GM10266 (cell line): ENCODE measurements around the gene NDUFAF5.

Experiments used
- DNase-seq: peaks from one replicate; pipeline ENCODE4 v3.0.0; 2012; ENCODE audit errors: extremely low spot score
- TF ChIP-seq, protein P1 (sequence below): IDR thresholded peaks from 2 replicates; pipeline ENCODE4 v1.5.1; 2012; ENCODE audit warnings: mild to moderate bottlenecking, low read depth; ENCODE audit not compliant: control insufficient read depth, insufficient read depth; ENCODE audit errors: missing control alignments

The NDUFAF5 gene

DNA sequence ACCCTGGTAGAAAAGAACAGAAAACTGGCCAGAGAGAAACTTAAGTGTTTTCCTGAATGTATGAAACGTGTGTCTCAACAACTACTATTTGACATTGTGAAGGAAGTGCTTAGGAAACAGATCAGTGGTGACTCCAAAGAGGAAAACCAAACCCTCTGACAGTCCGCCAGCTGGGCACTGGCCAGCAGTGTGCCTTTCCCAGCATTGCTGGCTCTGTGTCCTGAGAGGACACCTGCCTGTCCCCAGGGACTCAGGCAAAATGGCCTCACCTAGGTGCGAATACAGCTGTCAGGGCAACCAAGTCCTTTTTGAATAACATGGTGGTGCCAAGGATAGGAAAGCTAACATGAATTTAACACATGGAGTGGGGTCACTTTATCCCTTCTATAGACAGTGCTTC lies 72.5 kb downstream of the NDUFAF5 start:
- TF ChIP-seq, protein P1, sequence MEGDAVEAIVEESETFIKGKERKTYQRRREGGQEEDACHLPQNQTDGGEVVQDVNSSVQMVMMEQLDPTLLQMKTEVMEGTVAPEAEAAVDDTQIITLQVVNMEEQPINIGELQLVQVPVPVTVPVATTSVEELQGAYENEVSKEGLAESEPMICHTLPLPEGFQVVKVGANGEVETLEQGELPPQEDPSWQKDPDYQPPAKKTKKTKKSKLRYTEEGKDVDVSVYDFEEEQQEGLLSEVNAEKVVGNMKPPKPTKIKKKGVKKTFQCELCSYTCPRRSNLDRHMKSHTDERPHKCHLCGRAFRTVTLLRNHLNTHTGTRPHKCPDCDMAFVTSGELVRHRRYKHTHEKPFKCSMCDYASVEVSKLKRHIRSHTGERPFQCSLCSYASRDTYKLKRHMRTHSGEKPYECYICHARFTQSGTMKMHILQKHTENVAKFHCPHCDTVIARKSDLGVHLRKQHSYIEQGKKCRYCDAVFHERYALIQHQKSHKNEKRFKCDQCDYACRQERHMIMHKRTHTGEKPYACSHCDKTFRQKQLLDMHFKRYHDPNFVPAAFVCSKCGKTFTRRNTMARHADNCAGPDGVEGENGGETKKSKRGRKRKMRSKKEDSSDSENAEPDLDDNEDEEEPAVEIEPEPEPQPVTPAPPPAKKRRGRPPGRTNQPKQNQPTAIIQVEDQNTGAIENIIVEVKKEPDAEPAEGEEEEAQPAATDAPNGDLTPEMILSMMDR: no peak
- no peak for DNase-seq

DNA sequence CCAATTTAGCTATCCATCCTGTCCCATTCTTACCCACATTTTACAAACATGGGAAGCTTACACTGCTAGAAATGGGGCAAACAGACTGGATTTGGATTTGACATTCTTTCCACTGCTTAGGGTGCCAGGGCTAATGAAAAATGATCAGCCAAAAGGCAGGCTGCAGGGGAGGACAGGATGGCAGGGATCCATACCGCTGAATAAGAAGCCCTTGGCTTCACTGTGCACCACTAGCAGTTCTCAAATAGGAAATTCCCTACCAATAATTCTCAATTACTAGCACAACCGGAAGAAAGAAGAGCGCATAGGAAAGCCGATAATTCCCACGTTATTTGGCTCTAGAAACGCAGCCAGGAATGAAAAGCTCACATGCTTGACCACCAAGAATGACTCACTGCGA lies 73.1 kb downstream of the NDUFAF5 start:
- DNase-seq: no peak
- TF ChIP-seq, protein P1: no peak

DNA sequence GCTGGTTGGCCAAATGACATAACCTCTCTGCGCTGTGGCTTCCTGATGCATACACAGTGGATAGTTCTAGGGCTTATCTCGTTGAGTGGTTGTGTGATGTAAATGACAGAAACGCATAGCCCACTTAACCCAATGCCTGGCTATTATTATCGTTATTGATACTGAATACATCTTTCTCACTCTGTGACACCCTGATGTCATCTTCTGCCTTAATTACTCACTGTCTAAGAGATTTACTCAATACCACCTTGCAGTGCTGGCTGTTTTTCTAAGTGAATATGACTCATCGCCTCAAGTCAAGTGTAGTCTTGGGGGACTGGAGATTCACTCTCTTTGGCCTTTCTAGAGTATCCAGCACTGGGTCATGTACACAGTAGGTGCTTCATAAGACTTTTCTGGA lies 73.6 kb downstream of the NDUFAF5 start:
- TF ChIP-seq, protein P1: no peak
- DNase-seq: no peak

GRCh38 chr20:13858871-13859270 lies 74.0 kb downstream of the NDUFAF5 start:
- DNase-seq: no peak

GRCh38 chr20:13862245-13862644 lies 77.4 kb downstream of the NDUFAF5 start:
- no peak for DNase-seq

More at GRCh38 chr20:13858871-13859270, 74.0 kb downstream of the NDUFAF5 start:
- TF ChIP-seq, protein P1: no peak

DNA sequence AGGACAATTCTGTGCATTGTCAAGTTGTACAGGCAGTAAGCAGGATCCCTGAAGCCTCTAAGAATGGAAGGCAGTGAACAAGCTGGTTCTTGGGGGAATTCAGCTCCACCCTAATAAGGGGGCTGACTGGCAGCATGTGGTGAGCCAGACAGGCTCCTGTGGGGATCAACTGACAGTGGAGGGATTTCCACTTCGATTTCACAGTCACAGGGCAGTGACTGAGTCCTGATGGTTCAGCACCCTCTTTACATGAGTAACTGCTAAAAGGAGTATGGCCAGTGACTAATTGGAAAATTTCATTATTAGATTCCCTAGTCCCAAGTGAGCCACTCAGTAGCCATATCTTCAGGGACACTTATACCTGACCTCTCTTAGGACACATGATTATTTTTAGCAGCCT lies 78.4 kb downstream of the NDUFAF5 start:
- DNase-seq: no peak
- TF ChIP-seq, protein P1: no peak

More at GRCh38 chr20:13862245-13862644, 77.4 kb downstream of the NDUFAF5 start:
- TF ChIP-seq, protein P1: no peak

DNA sequence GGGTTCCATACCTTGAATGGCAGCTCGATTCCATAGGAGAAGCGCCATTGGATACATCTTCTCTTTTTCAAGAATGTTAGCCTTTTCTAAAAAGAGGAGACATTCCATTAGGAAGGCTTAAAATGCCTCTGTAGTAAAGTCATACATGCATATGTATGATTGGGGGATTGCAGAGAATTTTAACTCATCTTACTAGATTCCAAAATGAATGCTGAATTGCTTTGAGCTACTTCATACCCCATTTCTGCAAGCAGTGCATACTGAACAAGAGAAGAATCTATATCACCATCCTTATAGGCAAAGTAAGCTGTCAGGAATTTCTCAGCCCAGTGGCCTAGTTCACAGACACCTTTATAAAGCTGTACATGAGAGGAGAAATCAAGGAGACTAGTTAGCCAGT lies 80.3 kb downstream of the NDUFAF5 start:
- DNase-seq: no peak
- TF ChIP-seq, protein P1: no peak
